Measurements from ENCODE around the gene ERI3.

Gene ERI3

GRCh38 chr1:44275991-44276405 is 79.1 kb downstream of the ERI3 start:
- no peak overlapping the region for H3K4me3 ChIP-seq
- DNase-seq (ENCODE audit: low spot score in 2 of 2) = peak; percentile 13 to 22
- H3K9me3 ChIP-seq = no peaks in the 10 kb centered on the region
- H3K4me1 ChIP-seq = peaks cover 8% of the 10 kb centered on the region
- no peaks in the 10 kb centered on the region; the same call in 1 of the 2 replicates for H3K36me3 ChIP-seq (replicated peaks)
- in situ Hi-C loops (cut with MboI; ENCODE audit: low sequenced_read_pairs) = no loop called here
- no peaks in the 10 kb centered on the region for H3K27me3 ChIP-seq (ENCODE audit: low read depth)

- Histone ChIP-seq H3K4me1 (peaks cover 8% of the 10 kb centered on the region), H3K36me3 (replicated peaks) (no peaks in the 10 kb centered on the region; the same call in 1 of the 2 replicates), H3K4me3 (no peak overlapping the region), H3K27me3 (ENCODE audit: low read depth) (no peaks in the 10 kb centered on the region), H3K9me3 (no peaks in the 10 kb centered on the region)
- DNase-seq (ENCODE audit: low spot score in 2 of 2) = no peak
- in situ Hi-C loops (cut with MboI; ENCODE audit: low sequenced_read_pairs) = no loop called here
These were observed 79.6 kb downstream of the ERI3 start for GRCh38 chr1:44275296-44275962.

- no peaks in the 10 kb centered on the region for H3K27me3 ChIP-seq (ENCODE audit: low read depth)
- H3K9me3 ChIP-seq = no peaks in the 10 kb centered on the region
- no peaks in the 10 kb centered on the region for H3K36me3 ChIP-seq (replicated peaks)
- H3K4me3 ChIP-seq = no peak overlapping the region
- H3K4me1 ChIP-seq = peaks cover 8% of the 10 kb centered on the region
- in situ Hi-C loops (cut with MboI; ENCODE audit: low sequenced_read_pairs) = no loop called here
- no peak for DNase-seq (ENCODE audit: low spot score in 2 of 2)
These were observed 81.3 kb downstream of the ERI3 start for GRCh38 chr1:44273560-44274350.

GRCh38 chr1:44272992-44273391 is 82.1 kb downstream of the ERI3 start:
- Histone ChIP-seq H3K9me3 (no peaks in the 10 kb centered on the region), H3K4me1 (peaks cover 8% of the 10 kb centered on the region), H3K4me3 (no peak overlapping the region), H3K27me3 (ENCODE audit: low read depth) (no peaks in the 10 kb centered on the region), H3K36me3 (replicated peaks) (no peaks in the 10 kb centered on the region)
- in situ Hi-C loops (cut with MboI; ENCODE audit: low sequenced_read_pairs) = no loop called here
- DNase-seq (ENCODE audit: low spot score in 2 of 2) = no peak

- in situ Hi-C loops (cut with MboI; ENCODE audit: low sequenced_read_pairs) = no loop called here
- Histone ChIP-seq H3K4me1 (peaks cover 8% of the 10 kb centered on the region), H3K27me3 (ENCODE audit: low read depth) (no peaks in the 10 kb centered on the region), H3K4me3 (no peak overlapping the region), H3K36me3 (replicated peaks) (no peaks in the 10 kb centered on the region), H3K9me3 (no peaks in the 10 kb centered on the region)
- no peak for DNase-seq (ENCODE audit: low spot score in 2 of 2)
These were observed 83.4 kb downstream of the ERI3 start for GRCh38 chr1:44271646-44272045.

- Histone ChIP-seq H3K4me1 (peaks cover 4% of the 10 kb centered on the region; the same call in 1 of the 2 replicates), H3K36me3 (replicated peaks) (no peaks in the 10 kb centered on the region), H3K27me3 (ENCODE audit: low read depth) (no peaks in the 10 kb centered on the region), H3K4me3 (no peak overlapping the region), H3K9me3 (no peaks in the 10 kb centered on the region)
- in situ Hi-C loops (cut with MboI; ENCODE audit: low sequenced_read_pairs) = no loop called here
- DNase-seq (ENCODE audit: low spot score in 2 of 2) = no peak
These were observed 84.1 kb downstream of the ERI3 start for GRCh38 chr1:44270686-44271628.

- Histone ChIP-seq H3K4me1 (no peaks in the 10 kb centered on the region), H3K36me3 (replicated peaks) (no peaks in the 10 kb centered on the region), H3K9me3 (no peaks in the 10 kb centered on the region), H3K27me3 (ENCODE audit: low read depth) (no peaks in the 10 kb centered on the region), H3K4me3 (no peak overlapping the region)
- in situ Hi-C loops (cut with MboI; ENCODE audit: low sequenced_read_pairs) = no loop called here
- DNase-seq (ENCODE audit: low spot score in 2 of 2) = no peak
These were observed 87.0 kb downstream of the ERI3 start for GRCh38 chr1:44268054-44268453.

GRCh38 chr1:44267438-44267837 is 87.6 kb downstream of the ERI3 start:
- H3K27me3 ChIP-seq (ENCODE audit: low read depth) = no peaks in the 10 kb centered on the region
- H3K9me3 ChIP-seq = no peaks in the 10 kb centered on the region
- no peak overlapping the region for H3K4me3 ChIP-seq
- no peak for DNase-seq (ENCODE audit: low spot score in 2 of 2)
- H3K4me1 ChIP-seq = no peaks in the 10 kb centered on the region
- in situ Hi-C loops (cut with MboI; ENCODE audit: low sequenced_read_pairs) = no loop called here
- no peaks in the 10 kb centered on the region for H3K36me3 ChIP-seq (replicated peaks)

GRCh38 chr1:44266400-44267344 is 88.4 kb downstream of the ERI3 start:
- no peaks in the 10 kb centered on the region for H3K9me3 ChIP-seq
- H3K4me1 ChIP-seq = peaks cover 6% of the 10 kb centered on the region
- H3K36me3 ChIP-seq (replicated peaks) = no peaks in the 10 kb centered on the region
- in situ Hi-C loops (cut with MboI; ENCODE audit: low sequenced_read_pairs) = no loop called here
- no peak overlapping the region for H3K4me3 ChIP-seq
- H3K27me3 ChIP-seq (ENCODE audit: low read depth) = no peaks in the 10 kb centered on the region
- DNase-seq (ENCODE audit: low spot score in 2 of 2) = no peak

- in situ Hi-C loops (cut with MboI; ENCODE audit: low sequenced_read_pairs) = no loop called here
- no peak for DNase-seq (ENCODE audit: low spot score in 2 of 2)
- no peaks in the 10 kb centered on the region for H3K9me3 ChIP-seq
- no peaks in the 10 kb centered on the region for H3K36me3 ChIP-seq (replicated peaks)
- peaks cover 15% of the 10 kb centered on the region for H3K4me1 ChIP-seq
- H3K4me3 ChIP-seq = no peak overlapping the region
- no peaks in the 10 kb centered on the region for H3K27me3 ChIP-seq (ENCODE audit: low read depth)
These were observed 89.2 kb downstream of the ERI3 start for GRCh38 chr1:44265656-44266358.

- DNase-seq (ENCODE audit: low spot score in 2 of 2) = no peak
- no peak overlapping the region for H3K4me3 ChIP-seq
- H3K9me3 ChIP-seq = no peaks in the 10 kb centered on the region
- no peaks in the 10 kb centered on the region for H3K27me3 ChIP-seq (ENCODE audit: low read depth)
- in situ Hi-C loops (cut with MboI; ENCODE audit: low sequenced_read_pairs) = no loop called here
- peaks cover 16% of the 10 kb centered on the region for H3K4me1 ChIP-seq
- H3K36me3 ChIP-seq (replicated peaks) = no peaks in the 10 kb centered on the region
These were observed 90.6 kb downstream of the ERI3 start for GRCh38 chr1:44264451-44264771.

GRCh38 chr1:44263568-44264450 is 91.2 kb downstream of the ERI3 start:
- no peaks in the 10 kb centered on the region for H3K36me3 ChIP-seq (replicated peaks)
- in situ Hi-C loops (cut with MboI; ENCODE audit: low sequenced_read_pairs) = no loop called here
- H3K4me1 ChIP-seq = peaks cover 16% of the 10 kb centered on the region
- DNase-seq (ENCODE audit: low spot score in 2 of 2) = no peak
- H3K4me3 ChIP-seq = no peak overlapping the region
- H3K27me3 ChIP-seq (ENCODE audit: low read depth) = no peaks in the 10 kb centered on the region
- H3K9me3 ChIP-seq = no peaks in the 10 kb centered on the region
